ENCODE results near the gene MMP26.

DNA sequence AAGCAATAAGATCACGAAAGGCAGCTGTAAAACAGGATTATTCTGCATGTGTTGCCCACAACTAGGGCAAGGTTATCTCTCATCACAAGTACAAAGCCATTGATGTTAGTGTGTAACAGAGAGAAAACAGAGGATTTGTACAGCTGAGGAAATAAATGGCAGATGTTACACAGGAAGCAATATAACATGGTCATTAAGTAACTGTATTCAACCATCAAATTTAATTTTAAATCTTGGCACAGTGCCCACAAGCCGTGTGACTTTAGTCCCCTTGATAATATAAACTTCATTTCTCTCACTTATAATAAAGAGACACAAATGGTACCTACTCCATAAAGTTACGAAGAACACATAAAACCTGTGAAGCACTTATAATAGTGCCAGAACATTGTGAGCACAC lies 24.2 kb upstream of the MMP26 start:
- TF ChIP-seq ZNF707 (tag by site-specific recombination; IDR thresholded peaks at IDR 0.05) (no peak), CTCF (tag by site-specific recombination; IDR thresholded peaks at IDR 0.05) (no peak), SP2 (tag by site-specific recombination; IDR thresholded peaks at IDR 0.05) (no peak), ZNF280D (tag by site-specific recombination; IDR thresholded peaks at IDR 0.05) (no peak)

Measured in HEK293 (cell line).